ENCODE data around the gene LYSMD1.

Gene LYSMD1

DNA sequence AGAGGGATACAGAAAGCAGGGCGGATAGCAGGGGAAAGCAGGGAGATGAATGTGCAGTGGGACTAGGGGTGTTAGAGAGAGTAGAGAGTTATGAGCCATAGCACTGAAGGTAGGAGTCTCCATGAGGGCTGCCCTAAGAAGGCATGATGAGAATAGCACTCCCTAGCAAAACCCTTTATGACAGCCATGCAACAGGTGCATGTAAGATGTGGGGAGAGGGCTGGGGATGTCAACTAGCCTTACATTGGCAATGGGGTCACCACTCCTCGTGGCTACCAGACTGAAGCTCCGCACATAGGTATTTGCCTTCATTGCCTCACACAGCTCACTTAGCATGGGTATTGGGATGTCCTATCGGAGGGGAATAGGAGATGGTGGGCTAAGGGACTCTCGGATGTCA is 5.5 kb upstream of the LYSMD1 start:
- H3K4me3 ChIP-seq (ENCODE audit: low read length), result no peak overlapping the region
- no peak overlapping the region for H3K9ac ChIP-seq (ENCODE audit: low read depth, low read length)
- H3K9me3 ChIP-seq (ENCODE audit: insufficient read depth, low read depth, low read length), result no peaks in the 10 kb centered on the region
- no peaks in the 10 kb centered on the region for H3K27me3 ChIP-seq (ENCODE audit: insufficient read depth, low read length)
- peaks cover 52% of the 10 kb centered on the region for H3K36me3 ChIP-seq (ENCODE audit: insufficient read depth, low read depth, low read length)
- 0 out of 2 replicates have a peak, but pooled peaks cover 3% of the 10 kb centered on the region for H3K4me1 ChIP-seq (ENCODE audit: insufficient read depth, low read length)
- H3K27ac ChIP-seq (ENCODE audit: low read length), result no peak overlapping the region

DNA sequence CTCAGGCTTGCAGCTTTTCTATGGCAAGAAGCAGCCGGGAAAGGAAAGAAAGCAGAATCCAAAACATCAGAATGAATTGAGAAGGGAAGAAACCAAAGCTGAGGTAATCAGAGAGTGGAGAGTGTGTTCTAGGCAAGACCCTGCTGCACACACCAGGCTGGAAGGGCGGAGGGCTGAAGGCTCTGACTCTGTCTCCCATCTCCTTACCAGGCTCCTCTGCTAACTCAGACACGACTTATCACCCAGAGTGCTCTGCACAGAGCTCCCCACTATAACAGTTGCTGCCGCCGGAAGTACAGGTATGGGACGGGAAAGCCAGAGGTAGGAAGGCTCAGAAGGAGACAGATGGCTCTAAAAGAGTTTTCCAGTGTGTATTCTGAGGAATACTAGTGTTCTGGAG is 1.4 kb upstream of the LYSMD1 start:
- peak overlapping the region; percentile 96; the same call in 1 of the 2 replicates for H3K9ac ChIP-seq (ENCODE audit: low read depth, low read length)
- peak overlapping the region; percentile 98 for H3K4me3 ChIP-seq (ENCODE audit: low read length)
- no peaks in the 10 kb centered on the region for H3K9me3 ChIP-seq (ENCODE audit: insufficient read depth, low read depth, low read length)
- 0 out of 2 replicates have a peak, but pooled peaks cover 9% of the 10 kb centered on the region for H3K4me1 ChIP-seq (ENCODE audit: insufficient read depth, low read length)
- H3K36me3 ChIP-seq (ENCODE audit: insufficient read depth, low read depth, low read length), result peaks cover 32% of the 10 kb centered on the region
- no peaks in the 10 kb centered on the region for H3K27me3 ChIP-seq (ENCODE audit: insufficient read depth, low read length)
- no peak overlapping the region for H3K27ac ChIP-seq (ENCODE audit: low read length)

DNA sequence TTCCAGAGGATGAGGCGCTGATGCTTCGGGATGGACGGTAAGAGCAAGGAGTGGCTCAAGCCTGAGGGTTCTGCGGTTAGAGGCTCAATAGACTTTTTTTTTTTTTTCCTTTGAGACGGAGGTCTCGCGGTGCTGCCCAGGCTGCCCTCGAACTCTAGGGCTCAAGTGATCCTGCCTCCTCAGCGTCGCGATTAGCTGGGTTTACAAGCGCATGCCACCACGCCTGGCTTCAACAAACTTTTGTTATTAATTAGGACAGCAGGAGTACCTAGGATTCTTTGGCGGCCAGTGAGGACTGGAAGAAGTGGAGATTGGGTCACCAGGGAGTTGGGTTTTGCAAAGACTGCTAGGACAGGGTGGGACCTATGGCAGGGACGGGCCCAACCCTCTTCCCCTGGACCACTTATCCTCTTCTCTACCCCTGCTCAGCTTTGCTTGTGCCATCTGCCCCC is 829 bp upstream of the LYSMD1 start:
- Histone ChIP-seq H3K9me3 (ENCODE audit: insufficient read depth, low read depth, low read length) (no peaks in the 10 kb centered on the region), H3K27ac (ENCODE audit: low read length) (peak overlapping the region; percentile 63), H3K4me3 (ENCODE audit: low read length) (peak overlapping the region; percentile 98), H3K36me3 (ENCODE audit: insufficient read depth, low read depth, low read length) (peaks cover 32% of the 10 kb centered on the region), H3K4me1 (ENCODE audit: insufficient read depth, low read length) (0 out of 2 replicates have a peak, but pooled peaks cover 9% of the 10 kb centered on the region), H3K9ac (ENCODE audit: low read depth, low read length) (peak overlapping the region; percentile 96), H3K27me3 (ENCODE audit: insufficient read depth, low read length) (no peaks in the 10 kb centered on the region)

DNA sequence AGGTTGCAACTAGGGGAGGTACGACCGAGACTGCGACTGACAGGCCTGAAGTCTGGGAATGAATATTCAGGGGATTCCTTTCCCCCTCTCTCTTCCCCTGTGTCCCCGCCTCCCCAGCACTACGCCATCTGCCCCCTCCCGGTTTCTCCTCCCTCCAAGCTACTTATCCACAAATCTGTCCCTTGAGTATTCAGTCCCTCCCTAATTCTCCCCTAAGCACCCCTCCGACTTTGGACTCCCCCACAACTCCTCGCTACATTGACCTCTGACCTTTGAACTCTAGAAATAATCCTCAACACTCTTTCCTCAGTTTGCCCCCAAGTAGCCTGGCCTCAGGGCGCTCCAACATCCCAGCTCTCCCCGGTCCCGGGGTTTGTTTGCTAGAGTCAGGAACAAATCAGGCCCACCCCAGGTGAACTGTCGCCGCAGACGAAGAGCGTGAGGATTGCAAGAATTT is 393 bp downstream of the LYSMD1 start:
- Histone ChIP-seq H3K9ac (ENCODE audit: low read depth, low read length) (peak overlapping the region; percentile 96; the same call in 1 of the 2 replicates), H3K27ac (ENCODE audit: low read length) (peak overlapping the region; percentile 84), H3K36me3 (ENCODE audit: insufficient read depth, low read depth, low read length) (peaks cover 37% of the 10 kb centered on the region), H3K9me3 (ENCODE audit: insufficient read depth, low read depth, low read length) (no peaks in the 10 kb centered on the region), H3K4me1 (ENCODE audit: insufficient read depth, low read length) (0 out of 2 replicates have a peak, but pooled peaks cover 9% of the 10 kb centered on the region), H3K4me3 (ENCODE audit: low read length) (peak overlapping the region; percentile 98), H3K27me3 (ENCODE audit: insufficient read depth, low read length) (no peaks in the 10 kb centered on the region)

DNA sequence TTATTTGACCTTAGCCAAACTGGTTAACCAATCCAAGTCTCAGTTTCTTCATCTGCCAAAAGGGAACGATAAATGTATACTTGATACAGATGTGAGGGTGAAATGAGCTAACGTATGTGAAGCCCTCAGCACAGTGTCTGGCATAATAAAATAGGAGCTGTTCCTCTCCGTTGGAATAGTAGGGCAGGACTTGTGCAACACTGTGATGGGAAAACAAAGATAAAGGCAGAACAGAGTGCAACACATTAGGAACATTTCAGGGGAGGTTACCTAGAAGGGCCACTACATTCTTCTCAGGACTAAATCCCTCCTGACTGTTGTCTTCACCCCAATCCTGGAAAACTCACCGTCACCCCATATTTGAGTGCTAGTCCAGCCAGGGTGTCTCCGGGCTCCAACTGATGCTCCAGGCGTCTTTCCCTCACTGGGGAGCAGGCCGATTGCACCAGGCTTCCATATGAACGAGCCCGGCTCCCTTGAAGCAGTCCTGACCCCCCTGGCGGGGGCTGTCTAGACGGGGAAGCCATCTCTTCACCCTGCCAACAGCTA is 896 bp downstream of the LYSMD1 start:
- no peak overlapping the region for H3K27ac ChIP-seq (ENCODE audit: low read length)
- H3K9ac ChIP-seq (ENCODE audit: low read depth, low read length), result peak overlapping the region; percentile 96; the same call in 1 of the 2 replicates
- H3K9me3 ChIP-seq (ENCODE audit: insufficient read depth, low read depth, low read length), result no peaks in the 10 kb centered on the region
- H3K4me1 ChIP-seq (ENCODE audit: insufficient read depth, low read length), result 0 out of 2 replicates have a peak, but pooled peaks cover 9% of the 10 kb centered on the region
- peaks cover 32% of the 10 kb centered on the region for H3K36me3 ChIP-seq (ENCODE audit: insufficient read depth, low read depth, low read length)
- peak overlapping the region; percentile 98 for H3K4me3 ChIP-seq (ENCODE audit: low read length)
- H3K27me3 ChIP-seq (ENCODE audit: insufficient read depth, low read length), result no peaks in the 10 kb centered on the region

DNA sequence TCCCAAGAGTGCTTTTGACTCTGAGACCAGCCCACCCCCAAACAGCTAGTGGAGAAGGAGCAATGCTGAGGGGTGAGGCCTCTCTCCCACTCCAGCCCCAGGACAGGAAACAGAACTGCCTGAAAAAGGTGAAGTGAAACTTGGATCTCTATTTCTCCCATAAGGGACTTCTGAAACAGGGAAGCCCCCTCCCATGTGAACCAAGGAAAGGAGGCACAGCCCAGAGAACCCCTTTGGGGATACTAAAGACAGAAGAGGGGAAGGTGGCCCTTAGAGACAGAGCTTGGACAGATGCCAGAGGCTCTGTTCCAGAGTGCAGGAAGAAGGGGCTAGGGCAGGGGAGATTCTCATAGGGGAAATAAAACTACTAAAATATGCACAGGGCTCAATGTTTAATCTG is 6.3 kb downstream of the LYSMD1 start:
- Histone ChIP-seq H3K9ac (ENCODE audit: low read depth, low read length) (no peak overlapping the region), H3K4me1 (ENCODE audit: insufficient read depth, low read length) (0 out of 2 replicates have a peak, but pooled peaks cover under 1% of the 10 kb centered on the region), H3K27ac (ENCODE audit: low read length) (no peak overlapping the region), H3K27me3 (ENCODE audit: insufficient read depth, low read length) (no peaks in the 10 kb centered on the region), H3K4me3 (ENCODE audit: low read length) (no peak overlapping the region), H3K9me3 (ENCODE audit: insufficient read depth, low read depth, low read length) (no peaks in the 10 kb centered on the region), H3K36me3 (ENCODE audit: insufficient read depth, low read depth, low read length) (peaks cover 17% of the 10 kb centered on the region)

DNA sequence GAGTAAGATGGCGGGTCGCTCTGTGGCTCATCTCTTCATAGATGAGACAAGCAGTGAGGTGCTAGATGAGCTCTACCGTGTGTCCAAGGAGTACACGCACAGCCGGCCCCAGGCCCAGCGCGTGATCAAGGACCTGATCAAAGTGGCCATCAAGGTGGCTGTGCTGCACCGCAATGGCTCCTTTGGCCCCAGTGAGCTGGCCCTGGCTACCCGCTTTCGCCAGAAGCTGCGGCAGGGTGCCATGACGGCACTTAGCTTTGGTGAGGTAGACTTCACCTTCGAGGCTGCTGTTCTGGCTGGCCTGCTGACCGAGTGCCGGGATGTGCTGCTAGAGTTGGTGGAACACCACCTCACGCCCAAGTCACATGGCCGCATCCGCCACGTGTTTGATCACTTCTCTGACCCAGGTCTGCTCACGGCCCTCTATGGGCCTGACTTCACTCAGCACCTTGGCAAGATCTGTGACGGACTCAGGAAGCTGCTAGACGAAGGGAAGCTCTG is 6.9 kb downstream of the LYSMD1 start:
- no peaks in the 10 kb centered on the region for H3K9me3 ChIP-seq (ENCODE audit: insufficient read depth, low read depth, low read length)
- H3K36me3 ChIP-seq (ENCODE audit: insufficient read depth, low read depth, low read length), result peaks cover 17% of the 10 kb centered on the region
- H3K4me1 ChIP-seq (ENCODE audit: insufficient read depth, low read length), result no peaks in the 10 kb centered on the region
- no peaks in the 10 kb centered on the region for H3K27me3 ChIP-seq (ENCODE audit: insufficient read depth, low read length)
- no peak overlapping the region for H3K27ac ChIP-seq (ENCODE audit: low read length)
- no peak overlapping the region for H3K4me3 ChIP-seq (ENCODE audit: low read length)
- no peak overlapping the region for H3K9ac ChIP-seq (ENCODE audit: low read depth, low read length)

DNA sequence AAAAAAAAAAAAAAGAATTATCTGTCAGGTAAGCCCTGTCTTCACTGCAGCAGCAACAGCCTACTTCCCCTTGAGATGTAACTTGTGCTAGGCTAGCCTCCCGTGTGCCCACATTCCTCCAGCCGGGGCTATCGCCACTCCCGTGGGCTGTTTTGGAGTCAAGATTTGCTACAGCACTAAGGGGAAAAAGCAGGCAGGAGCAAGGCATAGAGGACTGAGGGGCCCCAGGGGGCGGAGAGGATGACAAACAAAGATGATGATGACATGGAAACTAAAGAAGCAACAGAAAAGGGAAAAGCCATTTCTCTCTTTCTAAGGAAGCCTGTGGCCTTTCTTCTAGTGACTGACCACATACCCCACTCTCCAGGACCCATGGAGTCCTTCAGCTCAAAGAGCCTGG is 7.4 kb downstream of the LYSMD1 start:
- Histone ChIP-seq H3K9me3 (ENCODE audit: insufficient read depth, low read depth, low read length) (no peaks in the 10 kb centered on the region), H3K27me3 (ENCODE audit: insufficient read depth, low read length) (no peaks in the 10 kb centered on the region), H3K4me3 (ENCODE audit: low read length) (no peak overlapping the region), H3K27ac (ENCODE audit: low read length) (no peak overlapping the region), H3K36me3 (ENCODE audit: insufficient read depth, low read depth, low read length) (peaks cover 17% of the 10 kb centered on the region), H3K9ac (ENCODE audit: low read depth, low read length) (no peak overlapping the region), H3K4me1 (ENCODE audit: insufficient read depth, low read length) (no peaks in the 10 kb centered on the region)

DNA sequence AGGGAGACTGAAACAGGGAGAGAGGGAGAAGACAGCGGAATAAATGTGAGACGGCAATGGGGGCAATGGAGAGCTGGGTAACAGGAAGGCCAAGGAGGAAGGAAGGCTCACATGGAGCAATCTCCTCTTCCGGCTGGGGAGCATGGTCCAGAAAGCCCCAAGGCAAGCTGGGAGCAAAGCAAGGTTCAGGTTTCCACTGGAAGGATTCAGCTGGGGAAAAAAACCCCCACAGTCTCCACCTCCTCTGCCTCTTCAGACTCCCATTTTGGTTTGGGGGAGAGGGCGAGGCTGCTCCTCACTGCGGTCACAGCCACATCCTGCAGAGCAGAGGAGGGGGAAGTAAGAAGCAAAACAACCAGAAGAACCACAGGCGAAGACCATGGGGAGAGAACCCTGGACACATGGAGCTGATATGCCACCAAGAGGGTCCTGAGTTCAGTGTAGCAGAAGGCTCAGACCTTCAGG is 8.6 kb downstream of the LYSMD1 start:
- Histone ChIP-seq H3K27me3 (ENCODE audit: insufficient read depth, low read length) (no peaks in the 10 kb centered on the region), H3K9me3 (ENCODE audit: insufficient read depth, low read depth, low read length) (no peaks in the 10 kb centered on the region), H3K4me1 (ENCODE audit: insufficient read depth, low read length) (no peaks in the 10 kb centered on the region), H3K9ac (ENCODE audit: low read depth, low read length) (no peak overlapping the region), H3K27ac (ENCODE audit: low read length) (no peak overlapping the region), H3K4me3 (ENCODE audit: low read length) (no peak overlapping the region), H3K36me3 (ENCODE audit: insufficient read depth, low read depth, low read length) (peaks cover 17% of the 10 kb centered on the region)

DNA sequence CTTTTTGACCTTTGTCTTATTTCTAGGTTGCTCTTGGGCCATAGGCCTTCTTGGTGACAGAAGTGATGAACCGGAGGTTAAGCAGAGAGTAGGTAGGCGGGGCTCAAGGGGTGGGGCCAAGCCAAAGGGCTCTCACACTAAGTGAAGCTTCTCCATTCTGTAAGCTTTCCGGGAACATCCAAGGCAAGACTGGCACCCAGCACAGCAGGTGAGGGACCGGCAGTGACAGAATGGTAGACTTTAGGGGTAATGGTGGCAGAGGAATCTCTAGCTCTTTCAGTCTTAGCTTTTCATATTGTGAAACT is 9.2 kb downstream of the LYSMD1 start, which contains the start of gene TNFAIP8L2:
Gene TNFAIP8L2, plus strand, starts transcription at position 135 of the 305 bp plus-strand sequence. CDS start 2,049 bp downstream, outside the sequence.
- H3K27ac ChIP-seq (ENCODE audit: low read length), result no peak within 1 kb of the TSS
- no peak within 1 kb of the TSS for H3K9ac ChIP-seq (ENCODE audit: low read depth, low read length)

DNA sequence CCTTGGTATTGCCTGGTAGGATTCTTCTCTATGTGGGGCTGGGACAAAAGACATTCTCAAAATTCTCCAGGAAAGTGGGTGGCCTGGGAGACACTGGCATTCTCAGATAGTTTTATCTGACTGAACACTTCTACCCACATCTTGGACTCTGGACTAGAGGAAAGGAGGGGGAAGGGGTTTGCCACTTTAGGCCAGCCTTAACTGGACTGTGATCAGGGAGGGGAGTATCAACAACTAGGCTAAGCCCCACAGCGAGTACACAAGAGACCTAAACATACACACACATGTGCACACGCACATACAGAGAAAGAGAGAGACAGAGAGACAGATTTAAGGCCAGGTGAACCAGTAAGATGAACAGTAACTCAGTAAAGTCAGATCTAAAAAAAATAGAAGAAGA is 18.0 kb downstream of the LYSMD1 start:
- Histone ChIP-seq H3K4me3 (ENCODE audit: low read length) (peak overlapping the region; percentile 90; the same call in 1 of the 2 replicates), H3K36me3 (ENCODE audit: insufficient read depth, low read depth, low read length) (no peaks in the 10 kb centered on the region), H3K27ac (ENCODE audit: low read length) (no peak overlapping the region), H3K4me1 (ENCODE audit: insufficient read depth, low read length) (peaks cover 28% of the 10 kb centered on the region), H3K9ac (ENCODE audit: low read depth, low read length) (no peak overlapping the region), H3K9me3 (ENCODE audit: insufficient read depth, low read depth, low read length) (no peaks in the 10 kb centered on the region), H3K27me3 (ENCODE audit: insufficient read depth, low read length) (peaks cover 37% of the 10 kb centered on the region)

More for the DNA sequence above, 9.2 kb downstream of the LYSMD1 start, which contains the start of gene TNFAIP8L2:
- Histone ChIP-seq H3K36me3 (ENCODE audit: insufficient read depth, low read depth, low read length) (peaks cover 17% of the 10 kb centered on the region), H3K4me1 (ENCODE audit: insufficient read depth, low read length) (no peaks in the 10 kb centered on the region), H3K4me3 (ENCODE audit: low read length) (no peak within 1 kb of the TSS), H3K27me3 (ENCODE audit: insufficient read depth, low read length) (no peaks in the 10 kb centered on the region), H3K9me3 (ENCODE audit: insufficient read depth, low read depth, low read length) (no peaks in the 10 kb centered on the region)

DNA sequence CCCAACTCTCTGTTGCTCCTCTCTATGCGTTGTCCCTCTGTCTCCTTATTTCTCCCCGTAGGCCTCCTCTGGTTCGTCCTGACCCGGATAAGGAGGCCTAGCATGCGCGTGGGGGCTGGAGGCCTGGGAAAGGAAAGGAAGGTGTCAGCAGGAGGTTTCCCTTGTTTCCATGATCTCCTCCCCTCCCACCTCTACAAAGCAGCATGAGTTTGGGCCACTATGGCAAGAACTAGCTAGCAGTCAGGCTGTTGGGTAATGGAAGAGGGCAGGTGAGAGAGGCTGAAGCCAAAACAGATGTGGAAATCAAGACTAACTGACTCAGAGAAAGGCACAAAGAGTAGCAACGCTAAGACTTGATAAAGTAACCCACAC is 18.6 kb downstream of the LYSMD1 start:
- peaks cover 28% of the 10 kb centered on the region for H3K4me1 ChIP-seq (ENCODE audit: insufficient read depth, low read length)
- no peaks in the 10 kb centered on the region for H3K9me3 ChIP-seq (ENCODE audit: insufficient read depth, low read depth, low read length)
- peak overlapping the region; percentile 36; the same call in 1 of the 2 replicates for H3K9ac ChIP-seq (ENCODE audit: low read depth, low read length)
- H3K27ac ChIP-seq (ENCODE audit: low read length), result no peak overlapping the region
- peak overlapping the region; percentile 90 for H3K4me3 ChIP-seq (ENCODE audit: low read length)
- H3K36me3 ChIP-seq (ENCODE audit: insufficient read depth, low read depth, low read length), result no peaks in the 10 kb centered on the region
- peaks cover 37% of the 10 kb centered on the region for H3K27me3 ChIP-seq (ENCODE audit: insufficient read depth, low read length)
